Suprapubic skin (tissue), 4 donors: ENCODE measurements around the gene MCL1. TPM values are rescaled to one million over a fixed set of nuclear protein-coding genes. Genes with fewer than 3 reads are reported as not detected.

Experiments
- DNase-seq, 2 donors: peaks; one replicate each; pipeline ENCODE4 v3.0.0-alpha.2; 2019; ENCODE audit warnings: low spot score in 2 of 2
- H3K27ac ChIP-seq: fragments of 200-600 bp; sonication (generic); one replicate; pipeline ENCODE4 v1.5.1; 2019
- H3K27me3 ChIP-seq: fragments of 200-600 bp; sonication (generic); one replicate; pipeline ENCODE4 v1.5.1; 2019
- H3K36me3 ChIP-seq: fragments of 200-600 bp; sonication (generic); one replicate; pipeline ENCODE4 v1.5.1; 2019
- H3K4me1 ChIP-seq: fragments of 200-600 bp; sonication (generic); one replicate; pipeline ENCODE4 v1.5.1; 2019
- H3K4me3 ChIP-seq: fragments of 200-600 bp; sonication (generic); one replicate; pipeline ENCODE4 v1.5.1; 2019; ENCODE audit warnings: mild to moderate bottlenecking
- H3K9me3 ChIP-seq: fragments of 200-600 bp; sonication (generic); one replicate; pipeline ENCODE4 v1.5.1; 2019
- CTCF ChIP-seq, 2 donors: fragments of 200-600 bp in 1 of 2; fragments of 450-650 bp in 1 of 2; sonication (generic) in 1 of 2; IDR thresholded peaks; one replicate each; pipeline ENCODE4 v1.5.1; 2016 to 2019; ENCODE audit warnings: antibody characterized with exemption in 2 of 2, mild to moderate bottlenecking in 1 of 2, moderate library complexity in 1 of 2
- EP300 ChIP-seq: sonication (generic); formaldehyde crosslinking; IDR thresholded peaks from one replicate; pipeline ENCODE4 v1.6.1; 2017; ENCODE audit warnings: antibody characterized with exemption
- POLR2A ChIP-seq, 2 donors: fragments of 450-650 bp; IDR thresholded peaks; one replicate each; pipeline ENCODE4 v1.6.1; 2017; ENCODE audit warnings: antibody characterized with exemption in 2 of 2, mild to moderate bottlenecking in 2 of 2, moderate library complexity in 2 of 2
- POLR2AphosphoS5 ChIP-seq, 3 donors: sonication (generic); formaldehyde crosslinking; IDR thresholded peaks; one replicate each; pipeline ENCODE4 v1.6.1; 2017; ENCODE audit warnings: antibody characterized with exemption in 3 of 3
- WGBS: methylation state at CpG from one replicate; pipeline ENCODE4 v1.1.5; 2018; 5-methylcytosine and 5-hydroxymethylcytosine counted together
- total RNA-seq, 4 donors: library from RNA; depleted of rRNA; stranded (reverse); fragments of >200 nt; gene quantifications; one replicate each; pipeline ENCODE4 v1.1.0, GENCODE V29; 2016

Gene MCL1
- total RNA-seq, 4 donors from 2014 or later: 211 to 307 (median 270) TPM

DNA sequence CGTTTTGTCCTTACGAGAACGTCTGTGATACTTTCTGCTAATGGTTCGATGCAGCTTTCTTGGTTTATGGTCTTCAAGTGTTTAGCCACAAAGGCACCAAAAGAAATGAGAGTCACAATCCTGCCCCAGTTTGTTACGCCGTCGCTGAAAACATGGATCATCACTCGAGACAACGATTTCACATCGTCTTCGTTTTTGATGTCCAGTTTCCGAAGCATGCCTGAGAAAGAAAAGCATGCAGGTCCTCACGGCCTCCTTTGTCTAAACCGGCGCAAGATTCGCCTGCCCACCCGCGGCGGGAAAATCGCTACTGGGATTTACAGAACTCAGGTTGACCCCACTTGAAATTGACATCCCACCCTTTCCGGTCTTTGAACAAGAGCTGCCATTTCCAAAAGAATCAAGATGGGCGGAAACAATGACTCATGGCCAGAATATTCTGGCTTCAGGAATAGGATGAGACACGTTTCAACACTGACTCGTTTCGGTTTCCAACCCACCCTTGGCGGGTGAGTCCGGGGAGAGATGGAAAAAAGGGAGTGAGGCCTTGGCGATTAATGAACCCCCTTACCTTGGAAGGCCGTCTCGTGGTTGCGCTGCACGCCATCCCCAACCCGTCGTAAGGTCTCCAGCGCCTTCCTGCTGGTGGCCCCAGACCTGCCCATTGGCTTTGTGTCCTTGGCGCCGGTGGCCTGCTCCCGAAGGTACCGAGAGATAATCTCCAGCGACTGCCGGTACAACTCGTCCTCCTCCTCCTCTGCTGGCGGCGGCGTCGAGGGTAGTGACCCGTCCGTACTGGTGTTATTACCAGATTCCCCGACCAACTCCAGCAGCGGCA is 919 bp downstream of the MCL1 start:
- peaks cover 34% of the 10 kb centered on the region for H3K4me1 ChIP-seq
- DNase-seq: peak in 1 of 2 donors; percentile 83
- under 1% methylated on average over 41 of the region's 50 CpGs for WGBS
- no peaks in the 10 kb centered on the region for H3K27me3 ChIP-seq
- H3K36me3 ChIP-seq: peaks cover 40% of the 10 kb centered on the region
- peak; percentile 63 to 92 (median 80) for TF ChIP-seq POLR2AphosphoS5 (IDR thresholded peaks at IDR 0.05)
- peak in 1 of 2 donors; percentile 53 for TF ChIP-seq POLR2A (IDR thresholded peaks at IDR 0.05)
- TF ChIP-seq EP300: no peak
- peak overlapping the region; percentile 98 for H3K4me3 ChIP-seq
- peak overlapping the region; percentile 100 for H3K27ac ChIP-seq
- H3K9me3 ChIP-seq: no peaks in the 10 kb centered on the region

DNA sequence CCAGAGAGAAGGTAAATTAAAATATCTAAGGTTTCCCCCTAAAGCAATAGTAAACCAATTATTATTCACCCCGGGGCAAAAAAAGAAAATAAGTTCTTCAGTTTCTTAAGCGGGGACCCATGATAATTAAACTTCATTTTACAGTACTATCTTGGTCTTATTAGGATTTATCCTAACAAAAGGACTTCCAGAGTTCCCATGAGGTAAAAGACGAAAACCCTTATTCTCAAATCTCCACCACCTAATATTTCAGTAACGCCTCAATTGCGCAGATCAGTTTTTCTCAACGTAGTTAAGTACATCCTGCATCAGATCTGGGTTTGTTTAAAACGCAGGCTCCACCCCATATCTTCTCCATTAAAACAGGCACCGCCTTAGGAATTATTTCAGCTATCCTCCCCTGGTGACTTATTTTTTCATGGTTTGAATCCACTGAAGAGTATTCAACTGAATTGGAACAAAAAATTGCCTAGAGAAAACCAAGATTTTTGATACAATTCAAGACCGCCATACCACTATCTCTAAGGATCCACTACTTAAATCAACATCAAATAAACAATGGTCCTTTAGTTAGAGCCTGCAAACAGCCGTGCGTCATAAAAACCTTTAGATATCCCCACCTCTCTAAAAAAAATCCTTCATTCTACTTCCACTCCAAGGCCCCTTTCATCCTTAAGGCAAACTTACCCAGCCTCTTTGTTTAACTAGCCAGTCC is 1.7 kb downstream of the MCL1 start:
- DNase-seq: no peak
- no peaks in the 10 kb centered on the region for H3K9me3 ChIP-seq
- TF ChIP-seq EP300 (no peak), CTCF (IDR thresholded peaks at IDR 0.05) (no peak), POLR2AphosphoS5 (IDR thresholded peaks at IDR 0.05) (peak in 1 of 3 donors; percentile 8)
- H3K4me3 ChIP-seq: peak overlapping the region; percentile 98
- peaks cover 48% of the 10 kb centered on the region for H3K36me3 ChIP-seq
- WGBS: under 1% methylated on average over 11 of the region's 11 CpGs
- no peaks in the 10 kb centered on the region for H3K27me3 ChIP-seq
- peaks cover 42% of the 10 kb centered on the region for H3K4me1 ChIP-seq
- H3K27ac ChIP-seq: peak overlapping the region; percentile 100

DNA sequence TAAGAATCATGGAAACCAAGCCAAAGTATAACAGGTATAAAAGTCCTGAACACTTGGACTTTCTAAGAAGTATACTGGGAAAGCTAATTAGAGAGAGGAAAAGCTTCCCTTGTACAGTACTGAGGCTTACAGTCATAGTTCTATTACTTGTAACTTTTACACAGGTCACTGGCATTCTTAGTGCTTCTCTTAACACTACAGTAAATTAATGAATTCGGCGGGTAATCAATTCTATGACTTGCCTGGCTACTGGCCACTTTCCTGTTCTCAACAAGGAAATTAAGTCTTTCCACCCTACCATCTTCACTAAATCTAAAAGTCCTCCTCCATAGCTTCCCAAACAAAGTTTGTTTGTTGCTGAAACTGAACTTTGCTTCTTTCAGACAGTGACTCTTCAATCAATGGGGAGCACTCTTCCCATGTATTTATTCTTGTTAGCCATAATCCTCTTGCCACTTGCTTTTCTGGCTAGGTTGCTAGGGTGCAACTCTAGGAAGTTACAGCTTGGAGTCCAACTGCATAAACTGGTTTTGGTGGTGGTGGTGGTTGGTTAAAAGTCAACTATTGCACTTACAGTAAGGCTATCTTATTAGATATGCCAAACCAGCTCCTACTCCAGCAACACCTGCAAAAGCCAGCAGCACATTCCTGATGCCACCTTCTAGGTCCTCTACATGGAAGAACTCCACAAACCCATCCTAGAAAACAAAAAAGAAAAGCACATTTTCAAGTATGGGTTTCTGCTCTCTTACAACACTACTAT is 2.4 kb downstream of the MCL1 start:
- 0% methylated on average over 2 of the region's 2 CpGs for WGBS
- Histone ChIP-seq H3K9me3 (no peaks in the 10 kb centered on the region), H3K4me3 (peak overlapping the region; percentile 98), H3K27me3 (no peaks in the 10 kb centered on the region), H3K27ac (peak overlapping the region; percentile 100), H3K4me1 (peaks cover 49% of the 10 kb centered on the region), H3K36me3 (peaks cover 54% of the 10 kb centered on the region)
- no peak for DNase-seq
- TF ChIP-seq POLR2AphosphoS5 (IDR thresholded peaks at IDR 0.05) (peak in 1 of 3 donors; percentile 12), EP300 (no peak)

GRCh38 chr1:150576367-150576711 is 3.1 kb downstream of the MCL1 start:
- Histone ChIP-seq H3K4me1 (peaks cover 56% of the 10 kb centered on the region), H3K9me3 (no peaks in the 10 kb centered on the region), H3K4me3 (peak overlapping the region; percentile 98), H3K36me3 (peaks cover 57% of the 10 kb centered on the region), H3K27me3 (no peaks in the 10 kb centered on the region), H3K27ac (peak overlapping the region; percentile 100)
- WGBS: 3% methylated on average over 4 of the region's 4 CpGs
- no peak for TF ChIP-seq CTCF (IDR thresholded peaks at IDR 0.05)
- no peak for TF ChIP-seq EP300
- no peak for TF ChIP-seq POLR2AphosphoS5 (IDR thresholded peaks at IDR 0.05)
- TF ChIP-seq POLR2A (IDR thresholded peaks at IDR 0.05): no peak
- DNase-seq: no peak

GRCh38 chr1:150575518-150576366 is 3.7 kb downstream of the MCL1 start:
- Histone ChIP-seq H3K36me3 (peaks cover 57% of the 10 kb centered on the region), H3K9me3 (no peaks in the 10 kb centered on the region), H3K27me3 (no peaks in the 10 kb centered on the region), H3K27ac (peak overlapping the region; percentile 100), H3K4me1 (peaks cover 62% of the 10 kb centered on the region), H3K4me3 (peak overlapping the region; percentile 98)
- 9% methylated on average over 1 of the region's 1 CpG for WGBS
- TF ChIP-seq POLR2A (IDR thresholded peaks at IDR 0.05): peak in 1 of 2 donors; percentile 25
- peak in 1 of 3 donors; percentile 4 for TF ChIP-seq POLR2AphosphoS5 (IDR thresholded peaks at IDR 0.05)
- TF ChIP-seq EP300: no peak
- TF ChIP-seq CTCF (IDR thresholded peaks at IDR 0.05): no peak
- no peak for DNase-seq
